Astrocyte (in vitro differentiated cells and primary cell): ENCODE data around the gene ZNF488. TPM values are rescaled to one million over a fixed set of nuclear protein-coding genes. Genes with fewer than 3 reads are reported as not detected.

Experiments
- DNase-seq: peaks from one replicate; pipeline ENCODE4 v3.0.0-alpha.2; 2010; ENCODE audit warnings: low read depth
- FAIRE-seq: peaks from 2 replicates; lab custom pipeline; 2011; peaks lifted over from hg19 to GRCh38; lab: Jason Lieb, UNC
- H2AFZ ChIP-seq: 2 replicates; pipeline ENCODE4 v1.6.0; 2012; ENCODE audit warnings: low read depth, low read length, inconsistent platforms
- H3K27ac ChIP-seq: 2 replicates; pipeline ENCODE4 v1.5.1; 2011; ENCODE audit warnings: low read depth, low read length, inconsistent platforms
- H3K27me3 ChIP-seq: 2 replicates; pipeline ENCODE4 v1.6.0; 2011; ENCODE audit warnings: low read length, inconsistent platforms; ENCODE audit not compliant: insufficient read depth
- H3K36me3 ChIP-seq: 2 replicates; pipeline ENCODE4 v1.5.1; 2011; ENCODE audit warnings: low read length, inconsistent platforms; ENCODE audit not compliant: insufficient read depth
- H3K4me1 ChIP-seq: 2 replicates; pipeline ENCODE4 v1.5.1; 2011; ENCODE audit warnings: low read length, inconsistent platforms; ENCODE audit not compliant: insufficient read depth
- H3K4me2 ChIP-seq: 2 replicates; pipeline ENCODE4 v1.6.0; 2012; ENCODE audit warnings: low read length, inconsistent platforms
- H3K4me3 ChIP-seq: 2 replicates; pipeline ENCODE4 v1.5.1; 2011; ENCODE audit warnings: low read depth, mild to moderate bottlenecking, low read length, inconsistent platforms; ENCODE audit not compliant: insufficient read depth
- H3K79me2 ChIP-seq: 2 replicates; pipeline ENCODE4 v1.6.0; 2012; ENCODE audit warnings: mild to moderate bottlenecking, low read length, inconsistent platforms; ENCODE audit not compliant: insufficient read depth
- H3K9ac ChIP-seq: 2 replicates; pipeline ENCODE4 v1.6.0; 2012; ENCODE audit warnings: mild to moderate bottlenecking, low read length, inconsistent platforms
- H3K9me3 ChIP-seq: 2 replicates; pipeline ENCODE4 v1.5.1; 2012; ENCODE audit warnings: low read depth, mild to moderate bottlenecking, low read length, inconsistent platforms; ENCODE audit not compliant: insufficient read depth
- H4K20me1 ChIP-seq: 2 replicates; pipeline ENCODE4 v1.6.0; 2012; ENCODE audit warnings: low read length, inconsistent platforms; ENCODE audit not compliant: insufficient read depth
- H3K27ac Mint-ChIP-seq: one replicate; pipeline ENCODE4 v1.8.0; 2021; ENCODE audit warnings: mild to moderate bottlenecking, mixed read lengths; ENCODE audit not compliant: unreplicated experiment
- H3K27me3 Mint-ChIP-seq: one replicate; pipeline ENCODE4 v1.8.0; 2021; ENCODE audit warnings: low read depth, mixed read lengths; ENCODE audit not compliant: unreplicated experiment
- H3K36me3 Mint-ChIP-seq: one replicate; pipeline ENCODE4 v1.8.0; 2021; ENCODE audit warnings: low read depth, mixed read lengths; ENCODE audit not compliant: unreplicated experiment
- H3K4me1 Mint-ChIP-seq: one replicate; pipeline ENCODE4 v1.8.0; 2021; ENCODE audit warnings: low read depth, mixed read lengths; ENCODE audit not compliant: unreplicated experiment
- H3K4me3 Mint-ChIP-seq: one replicate; pipeline ENCODE4 v1.8.0; 2021; ENCODE audit warnings: mild to moderate bottlenecking, moderate library complexity, mixed read lengths; ENCODE audit not compliant: unreplicated experiment
- H3K9me3 Mint-ChIP-seq: one replicate; pipeline ENCODE4 v1.8.0; 2021; ENCODE audit warnings: mild to moderate bottlenecking, mixed read lengths; ENCODE audit not compliant: unreplicated experiment
- CTCF ChIP-seq: IDR thresholded peaks from 2 replicates; pipeline ENCODE4 v1.5.1; 2011; ENCODE audit warnings: low read depth, mild to moderate bottlenecking, inconsistent platforms, low read length, moderate library complexity; ENCODE audit not compliant: insufficient read depth
- EZH2 ChIP-seq: IDR thresholded peaks from 2 replicates; pipeline ENCODE4 v1.6.1; 2012; ENCODE audit warnings: mild to moderate bottlenecking, low read length, inconsistent platforms; ENCODE audit not compliant: insufficient read depth
- total RNA-seq: library from RNA; stranded (reverse); gene quantifications from 2 replicates; pipeline ENCODE4 v1.2.1, GENCODE V29; 2021

ZNF488 gene
- total RNA-seq, 1 donor from 2014 or later, result 1.4 TPM

GRCh38 chr10:47329855-47330254 is 54.2 kb downstream of the ZNF488 start:
- Histone ChIP-seq H3K4me3 (no peak overlapping the region), H3K9ac (no peak overlapping the region), H3K4me1 (no peaks in the 10 kb centered on the region), H3K9me3 (no peaks in the 10 kb centered on the region), H3K27me3 (peaks cover 6% of the 10 kb centered on the region), H3K4me2 (no peak overlapping the region), H3K27ac (no peak overlapping the region), H3K79me2 (no peaks in the 10 kb centered on the region), H3K36me3 (no peaks in the 10 kb centered on the region), H4K20me1 (no peaks in the 10 kb centered on the region), H2AFZ (no peak overlapping the region)
- Mint-ChIP-seq H3K27me3 (peaks cover 37% of the 10 kb centered on the region), H3K4me3 (no peak overlapping the region), H3K9me3 (no peaks in the 10 kb centered on the region), H3K4me1 (peaks cover 3% of the 10 kb centered on the region), H3K36me3 (no peaks in the 10 kb centered on the region), H3K27ac (no peak overlapping the region)
- FAIRE-seq, result no peak
- DNase-seq, result no peak
- TF ChIP-seq CTCF (no peak), EZH2 (no peak)

GRCh38 chr10:47326927-47327330 is 57.2 kb downstream of the ZNF488 start:
- H3K27me3 ChIP-seq, result peaks cover 8% of the 10 kb centered on the region
- Mint-ChIP-seq H3K36me3 (no peaks in the 10 kb centered on the region), H3K27me3 (peaks cover 36% of the 10 kb centered on the region), H3K27ac (no peak overlapping the region), H3K4me1 (no peaks in the 10 kb centered on the region), H3K9me3 (no peaks in the 10 kb centered on the region), H3K4me3 (no peak overlapping the region)
- no peaks in the 10 kb centered on the region for H4K20me1 ChIP-seq
- H3K27ac ChIP-seq, result no peak overlapping the region
- TF ChIP-seq CTCF (no peak), EZH2 (no peak)
- H3K9me3 ChIP-seq, result no peaks in the 10 kb centered on the region
- no peak overlapping the region for H3K4me2 ChIP-seq
- FAIRE-seq (no peak), DNase-seq (no peak)
- no peak overlapping the region for H3K4me3 ChIP-seq
- no peaks in the 10 kb centered on the region for H3K36me3 ChIP-seq
- H2AFZ ChIP-seq, result no peak overlapping the region
- no peak overlapping the region for H3K9ac ChIP-seq
- H3K4me1 ChIP-seq, result no peaks in the 10 kb centered on the region
- H3K79me2 ChIP-seq, result no peaks in the 10 kb centered on the region

GRCh38 chr10:47326306-47326926 is 57.7 kb downstream of the ZNF488 start:
- no peak overlapping the region for H3K9ac ChIP-seq
- H3K27ac ChIP-seq, result no peak overlapping the region
- H3K9me3 Mint-ChIP-seq, result no peaks in the 10 kb centered on the region
- H3K79me2 ChIP-seq, result no peaks in the 10 kb centered on the region
- H3K27me3 Mint-ChIP-seq, result peaks cover 41% of the 10 kb centered on the region
- no peak overlapping the region for H3K4me2 ChIP-seq
- no peaks in the 10 kb centered on the region for H3K36me3 ChIP-seq
- no peak overlapping the region for H3K4me3 Mint-ChIP-seq
- FAIRE-seq (no peak), DNase-seq (no peak)
- no peaks in the 10 kb centered on the region for H3K4me1 Mint-ChIP-seq
- H3K4me1 ChIP-seq, result no peaks in the 10 kb centered on the region
- H4K20me1 ChIP-seq, result no peaks in the 10 kb centered on the region
- H3K4me3 ChIP-seq, result no peak overlapping the region
- no peak overlapping the region for H2AFZ ChIP-seq
- H3K27me3 ChIP-seq, result peaks cover 8% of the 10 kb centered on the region
- no peak overlapping the region for H3K27ac Mint-ChIP-seq
- no peaks in the 10 kb centered on the region for H3K9me3 ChIP-seq
- H3K36me3 Mint-ChIP-seq, result no peaks in the 10 kb centered on the region
- TF ChIP-seq CTCF (no peak), EZH2 (no peak)
